Neural progenitor cell (in vitro differentiated cells): Measurements from ENCODE around the gene LGI1.

ENCODE experiments used
- EZH2 ChIP-seq: fragments of 200-600 bp; sonication (generic); IDR thresholded peaks from 2 replicates; pipeline ENCODE4 v1.6.1; 2017; ENCODE audit warnings: antibody characterized with exemption, mild to moderate bottlenecking, moderate library complexity
- EZH2phosphoT487 ChIP-seq: fragments of 200-600 bp; sonication (generic); IDR thresholded peaks from 2 replicates; pipeline ENCODE4 v1.6.1; 2017; ENCODE audit warnings: antibody characterized with exemption
- TF ChIP-seq, protein P1 (sequence below): fragments of 200-600 bp; sonication (generic); IDR thresholded peaks from 2 replicates; pipeline ENCODE4 v1.5.1; 2017; ENCODE audit warnings: antibody characterized with exemption, mild to moderate bottlenecking

DNA sequence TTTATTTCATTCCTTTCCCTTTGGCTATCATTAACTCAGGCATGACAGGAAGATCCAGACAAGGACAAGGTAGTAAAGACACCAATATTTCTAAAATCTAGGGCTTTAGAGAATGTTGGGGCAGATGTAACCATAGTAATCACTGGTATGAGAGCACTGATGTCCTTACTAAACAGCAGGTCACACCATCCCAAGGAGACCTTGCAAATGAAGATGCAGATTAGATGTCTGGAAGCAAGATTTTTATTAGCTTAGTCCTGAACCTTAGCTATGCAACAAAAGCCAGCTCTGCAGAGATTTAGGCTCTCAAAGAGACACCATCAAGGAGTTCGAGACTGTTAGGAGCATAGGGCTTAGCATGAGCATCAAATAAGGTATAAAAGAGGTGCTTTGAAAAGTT lies 31.7 kb upstream of the LGI1 start:
- TF ChIP-seq, protein P1, sequence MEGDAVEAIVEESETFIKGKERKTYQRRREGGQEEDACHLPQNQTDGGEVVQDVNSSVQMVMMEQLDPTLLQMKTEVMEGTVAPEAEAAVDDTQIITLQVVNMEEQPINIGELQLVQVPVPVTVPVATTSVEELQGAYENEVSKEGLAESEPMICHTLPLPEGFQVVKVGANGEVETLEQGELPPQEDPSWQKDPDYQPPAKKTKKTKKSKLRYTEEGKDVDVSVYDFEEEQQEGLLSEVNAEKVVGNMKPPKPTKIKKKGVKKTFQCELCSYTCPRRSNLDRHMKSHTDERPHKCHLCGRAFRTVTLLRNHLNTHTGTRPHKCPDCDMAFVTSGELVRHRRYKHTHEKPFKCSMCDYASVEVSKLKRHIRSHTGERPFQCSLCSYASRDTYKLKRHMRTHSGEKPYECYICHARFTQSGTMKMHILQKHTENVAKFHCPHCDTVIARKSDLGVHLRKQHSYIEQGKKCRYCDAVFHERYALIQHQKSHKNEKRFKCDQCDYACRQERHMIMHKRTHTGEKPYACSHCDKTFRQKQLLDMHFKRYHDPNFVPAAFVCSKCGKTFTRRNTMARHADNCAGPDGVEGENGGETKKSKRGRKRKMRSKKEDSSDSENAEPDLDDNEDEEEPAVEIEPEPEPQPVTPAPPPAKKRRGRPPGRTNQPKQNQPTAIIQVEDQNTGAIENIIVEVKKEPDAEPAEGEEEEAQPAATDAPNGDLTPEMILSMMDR: no peak
- no peak for TF ChIP-seq EZH2phosphoT487
- TF ChIP-seq EZH2: no peak
